Measurements from ENCODE around the gene ITGB6. TPM values are rescaled to one million over a fixed set of nuclear protein-coding genes. Genes with fewer than 3 reads are reported as not detected.

The ITGB6 gene, protein sequence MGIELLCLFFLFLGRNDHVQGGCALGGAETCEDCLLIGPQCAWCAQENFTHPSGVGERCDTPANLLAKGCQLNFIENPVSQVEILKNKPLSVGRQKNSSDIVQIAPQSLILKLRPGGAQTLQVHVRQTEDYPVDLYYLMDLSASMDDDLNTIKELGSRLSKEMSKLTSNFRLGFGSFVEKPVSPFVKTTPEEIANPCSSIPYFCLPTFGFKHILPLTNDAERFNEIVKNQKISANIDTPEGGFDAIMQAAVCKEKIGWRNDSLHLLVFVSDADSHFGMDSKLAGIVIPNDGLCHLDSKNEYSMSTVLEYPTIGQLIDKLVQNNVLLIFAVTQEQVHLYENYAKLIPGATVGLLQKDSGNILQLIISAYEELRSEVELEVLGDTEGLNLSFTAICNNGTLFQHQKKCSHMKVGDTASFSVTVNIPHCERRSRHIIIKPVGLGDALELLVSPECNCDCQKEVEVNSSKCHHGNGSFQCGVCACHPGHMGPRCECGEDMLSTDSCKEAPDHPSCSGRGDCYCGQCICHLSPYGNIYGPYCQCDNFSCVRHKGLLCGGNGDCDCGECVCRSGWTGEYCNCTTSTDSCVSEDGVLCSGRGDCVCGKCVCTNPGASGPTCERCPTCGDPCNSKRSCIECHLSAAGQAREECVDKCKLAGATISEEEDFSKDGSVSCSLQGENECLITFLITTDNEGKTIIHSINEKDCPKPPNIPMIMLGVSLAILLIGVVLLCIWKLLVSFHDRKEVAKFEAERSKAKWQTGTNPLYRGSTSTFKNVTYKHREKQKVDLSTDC
- total RNA-seq (2014; rRNA removed; shearing (Covaris generic)): 0.11 TPM in 1 of 2 replicates, not detected in the other

DNA sequence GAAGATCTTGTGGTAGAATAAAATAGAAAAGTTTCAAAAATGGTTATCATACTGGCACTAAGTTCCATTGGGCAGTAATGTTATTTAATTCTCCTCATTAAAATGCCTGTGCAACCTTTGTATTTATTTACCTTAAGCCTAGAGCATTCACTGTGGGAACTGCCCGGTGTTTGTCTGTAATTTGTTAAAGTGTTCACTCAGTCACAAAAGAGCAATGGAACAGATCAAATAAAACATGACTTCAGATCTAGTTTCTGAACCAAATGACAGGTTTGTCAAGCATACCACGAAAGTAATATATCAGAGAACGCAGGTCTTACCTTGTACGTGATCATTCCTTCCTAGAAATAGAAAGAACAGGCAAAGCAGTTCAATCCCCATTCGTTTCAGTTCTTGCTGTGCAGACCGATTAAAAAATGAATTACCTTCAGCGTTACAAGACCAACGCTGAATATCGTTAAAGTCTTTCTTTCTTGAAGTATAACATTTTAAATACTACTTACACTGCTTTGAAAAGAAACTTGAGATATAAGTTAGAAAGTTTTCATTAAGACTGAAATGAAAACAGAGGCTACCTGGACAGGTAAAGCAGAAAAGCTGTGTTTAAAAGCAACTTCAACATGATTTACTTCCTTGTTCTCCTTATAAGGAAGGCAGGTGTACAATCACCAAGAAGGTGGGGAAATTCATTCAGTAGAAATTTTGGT lies at the start of gene ITGB6:
ITGB6 (minus strand) TSS at position 590 of the 707 bp plus-strand sequence; CDS start at position 381, 209 bp downstream.

DNA sequence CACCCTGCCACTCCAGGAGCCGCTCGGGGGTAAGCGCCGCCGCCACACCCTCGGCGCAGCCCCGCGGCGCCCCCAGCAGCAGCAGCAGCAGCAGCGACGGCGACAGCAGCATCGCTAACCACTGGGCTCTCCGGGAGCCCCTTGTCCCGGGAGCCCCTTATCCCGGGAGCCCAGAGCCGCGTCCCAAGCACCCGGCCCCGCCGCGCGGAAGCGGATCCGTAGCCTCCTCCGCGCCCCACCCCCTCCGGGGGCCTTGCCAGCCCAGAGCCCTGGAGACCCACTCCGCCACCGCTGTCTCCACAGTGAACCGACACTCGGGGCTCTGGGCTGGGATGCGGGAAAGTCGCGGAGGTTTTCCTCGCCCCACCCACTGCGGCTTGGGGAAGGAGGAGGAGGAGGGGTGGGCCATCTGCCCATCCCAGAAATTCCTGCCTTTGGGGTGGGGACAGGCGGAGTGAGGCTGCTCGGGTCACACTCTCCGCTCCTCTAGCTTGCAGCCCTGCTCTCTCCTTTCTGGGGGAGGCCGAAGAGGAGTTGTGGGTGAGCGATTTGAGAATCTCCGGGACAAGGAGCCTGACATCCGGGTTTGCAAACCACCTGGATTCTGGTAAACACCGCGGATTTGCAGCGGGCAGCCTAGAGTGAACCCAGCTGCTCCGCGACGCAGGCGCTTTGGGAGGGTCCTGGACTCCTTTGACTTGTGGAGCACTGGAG lies 137.6 kb downstream of the ITGB6 start, which contains the start of gene PLA2R1:
PLA2R1 (minus strand) TSS at position 324 of the 714 bp plus-strand sequence; CDS start at position 112, 212 bp downstream.

Other genes starting within 250 kb of the ITGB6 start
- 0.79 and 0.88 TPM in 2 replicates for gene PLA2R1, start 137.7 kb downstream of the ITGB6 start, total RNA-seq (2014; rRNA removed; shearing (Covaris generic))

All from A375 (cell line).